ENCODE data around the gene NPAS3.

Gene NPAS3

GRCh38 chr14:33230021-33230420 lies 291.3 kb downstream of the NPAS3 start:
- TF ChIP-seq, protein P1, sequence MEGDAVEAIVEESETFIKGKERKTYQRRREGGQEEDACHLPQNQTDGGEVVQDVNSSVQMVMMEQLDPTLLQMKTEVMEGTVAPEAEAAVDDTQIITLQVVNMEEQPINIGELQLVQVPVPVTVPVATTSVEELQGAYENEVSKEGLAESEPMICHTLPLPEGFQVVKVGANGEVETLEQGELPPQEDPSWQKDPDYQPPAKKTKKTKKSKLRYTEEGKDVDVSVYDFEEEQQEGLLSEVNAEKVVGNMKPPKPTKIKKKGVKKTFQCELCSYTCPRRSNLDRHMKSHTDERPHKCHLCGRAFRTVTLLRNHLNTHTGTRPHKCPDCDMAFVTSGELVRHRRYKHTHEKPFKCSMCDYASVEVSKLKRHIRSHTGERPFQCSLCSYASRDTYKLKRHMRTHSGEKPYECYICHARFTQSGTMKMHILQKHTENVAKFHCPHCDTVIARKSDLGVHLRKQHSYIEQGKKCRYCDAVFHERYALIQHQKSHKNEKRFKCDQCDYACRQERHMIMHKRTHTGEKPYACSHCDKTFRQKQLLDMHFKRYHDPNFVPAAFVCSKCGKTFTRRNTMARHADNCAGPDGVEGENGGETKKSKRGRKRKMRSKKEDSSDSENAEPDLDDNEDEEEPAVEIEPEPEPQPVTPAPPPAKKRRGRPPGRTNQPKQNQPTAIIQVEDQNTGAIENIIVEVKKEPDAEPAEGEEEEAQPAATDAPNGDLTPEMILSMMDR (IDR thresholded peaks at IDR 0.05; ENCODE audit: control insufficient read depth, insufficient read depth, low read depth, low read length, missing control alignments), result no peak
- H3K4me3 ChIP-seq (ENCODE audit: control insufficient read depth, low read depth, low read length), result no peak overlapping the region
- no peak for DNase-seq (ENCODE audit: low read depth)

DNA sequence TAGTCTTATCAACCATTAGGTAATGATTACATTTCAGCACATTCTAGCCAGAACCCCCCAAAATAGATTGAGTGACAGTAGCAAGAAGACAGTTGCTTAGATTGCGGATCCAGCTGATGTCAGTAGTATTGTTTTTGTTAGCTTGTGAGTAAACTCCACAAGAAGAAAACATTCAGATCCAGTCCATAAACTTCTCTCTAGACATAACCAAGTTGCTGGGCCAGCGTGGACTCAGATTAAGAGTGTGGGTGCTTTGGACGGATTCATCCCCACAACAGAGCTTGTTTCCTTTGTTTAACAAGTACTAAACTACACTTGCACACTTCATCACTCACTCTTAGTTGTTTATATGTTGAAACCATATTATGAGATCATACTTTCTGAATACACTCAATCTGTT lies 293.4 kb downstream of the NPAS3 start:
- DNase-seq (ENCODE audit: low read depth), result no peak
- H3K4me3 ChIP-seq (ENCODE audit: control insufficient read depth, low read depth, low read length), result no peak overlapping the region
- TF ChIP-seq, protein P1 (IDR thresholded peaks at IDR 0.05; ENCODE audit: control insufficient read depth, insufficient read depth, low read depth, low read length, missing control alignments), result no peak

DNA sequence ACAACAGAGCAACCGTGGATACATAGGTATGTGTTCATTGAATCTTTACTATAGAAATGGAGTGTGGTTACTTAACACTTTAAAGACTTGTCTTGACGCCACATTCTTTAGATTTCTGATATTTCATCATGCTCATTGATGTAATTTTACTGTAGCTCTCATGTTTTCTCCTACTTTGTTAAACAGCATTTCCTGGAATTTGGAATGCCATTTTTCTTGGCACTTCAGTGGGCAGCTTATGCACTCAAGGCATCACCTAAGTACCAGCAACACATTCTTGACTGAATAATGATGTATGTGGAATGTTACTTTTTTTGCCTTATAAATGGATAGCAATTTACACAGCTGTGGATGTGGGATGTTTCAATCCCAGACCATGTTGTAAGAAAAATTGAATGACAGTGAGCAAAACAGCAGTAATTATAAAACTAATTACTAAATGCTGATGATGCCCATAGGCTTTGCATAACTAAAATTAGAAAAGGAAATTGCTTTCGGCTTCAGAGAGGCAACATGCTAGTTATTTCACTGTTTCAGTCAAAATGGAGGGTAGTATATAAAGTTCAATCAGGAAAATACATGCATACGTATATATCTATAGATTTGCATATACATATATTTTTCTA lies 298.5 kb downstream of the NPAS3 start:
- TF ChIP-seq, protein P1 (IDR thresholded peaks at IDR 0.05; ENCODE audit: control insufficient read depth, insufficient read depth, low read depth, low read length, missing control alignments), result no peak
- no peak overlapping the region for H3K4me3 ChIP-seq (ENCODE audit: control insufficient read depth, low read depth, low read length)
- DNase-seq (ENCODE audit: low read depth), result no peak

GRCh38 chr14:33239465-33239864 lies 300.8 kb downstream of the NPAS3 start:
- no peak overlapping the region for H3K4me3 ChIP-seq (ENCODE audit: control insufficient read depth, low read depth, low read length)
- DNase-seq (ENCODE audit: low read depth), result no peak
- TF ChIP-seq, protein P1 (IDR thresholded peaks at IDR 0.05; ENCODE audit: control insufficient read depth, insufficient read depth, low read depth, low read length, missing control alignments), result no peak

GRCh38 chr14:33240466-33240865 lies 301.8 kb downstream of the NPAS3 start:
- H3K4me3 ChIP-seq (ENCODE audit: control insufficient read depth, low read depth, low read length), result no peak overlapping the region
- TF ChIP-seq, protein P1 (IDR thresholded peaks at IDR 0.05; ENCODE audit: control insufficient read depth, insufficient read depth, low read depth, low read length, missing control alignments), result no peak
- no peak for DNase-seq (ENCODE audit: low read depth)

DNA sequence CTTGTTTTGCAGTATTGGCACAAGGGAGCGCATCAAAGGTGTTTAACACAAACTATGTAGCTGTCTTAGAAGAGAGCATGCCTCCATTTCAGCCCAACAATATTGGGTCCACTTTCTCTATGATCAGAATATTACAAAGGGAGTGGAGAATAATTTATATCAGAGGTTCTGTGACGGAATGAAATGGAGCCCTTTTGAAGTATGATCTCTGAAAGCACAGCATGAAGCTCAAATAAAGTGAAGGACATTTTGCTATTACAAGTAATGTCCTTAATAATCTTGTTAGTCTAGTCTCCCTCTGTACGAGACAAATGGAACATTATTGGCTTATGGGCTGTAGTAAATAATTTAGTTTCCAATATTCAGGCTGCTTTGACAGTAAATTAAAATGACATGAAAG lies 302.7 kb downstream of the NPAS3 start:
- TF ChIP-seq, protein P1 (IDR thresholded peaks at IDR 0.05; ENCODE audit: control insufficient read depth, insufficient read depth, low read depth, low read length, missing control alignments), result no peak
- H3K4me3 ChIP-seq (ENCODE audit: control insufficient read depth, low read depth, low read length), result no peak overlapping the region
- DNase-seq (ENCODE audit: low read depth), result no peak

Measured in AG09309 (cell line).